ENCODE results near the gene HDAC4.

GRCh38 chr2:239095460-239096081, 305.2 kb downstream of the HDAC4 start:
- TF ChIP-seq CTCF (IDR thresholded peaks at IDR 0.05; ENCODE audit: poor library complexity) (no peak), EZH2phosphoT487 (IDR thresholded peaks at IDR 0.05; ENCODE audit: low read depth, severe bottlenecking, unreplicated experiment) (no peak), EZH2 (IDR thresholded peaks at IDR 0.05; ENCODE audit: borderline replicate concordance) (no peak)
